GM18870 (cell line): ENCODE data around the gene DEFB115.
"Not testable (repeated sequence)": the region's sequence is repeated elsewhere in the genome, so short reads cannot be mapped to it uniquely, and the experiment has no call there.

Experiments
- ATAC-seq: cut with Tn5 transposase; IDR thresholded peaks from one replicate; pipeline ENCODE4 v1.9.1; 2021; ENCODE audit warnings: moderate library complexity; ENCODE audit not compliant: unreplicated experiment

DEFB115 gene, protein sequence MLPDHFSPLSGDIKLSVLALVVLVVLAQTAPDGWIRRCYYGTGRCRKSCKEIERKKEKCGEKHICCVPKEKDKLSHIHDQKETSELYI

DNA sequence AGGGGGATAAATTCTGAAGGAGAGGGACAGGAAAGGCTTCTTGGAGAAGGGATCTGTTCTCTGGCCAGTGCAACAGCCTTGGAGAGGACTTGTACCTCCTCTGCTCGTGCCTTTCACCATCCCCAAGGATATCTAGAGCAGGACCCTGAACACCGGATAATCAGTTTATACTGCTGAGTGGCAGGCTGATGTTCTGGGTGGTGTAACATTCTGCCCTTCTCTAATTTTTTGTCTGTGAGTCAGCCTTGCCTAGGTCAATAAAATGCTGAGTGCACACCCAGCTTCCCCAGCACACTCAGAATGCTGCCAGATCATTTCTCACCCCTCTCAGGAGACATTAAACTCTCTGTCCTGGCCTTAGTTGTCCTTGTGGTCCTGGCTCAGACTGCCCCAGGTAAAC is at the start of gene DEFB115:
Gene DEFB115, plus strand, starts transcription at position 301 of the 400 bp plus-strand sequence. Its CDS starts 0 bp downstream, at position 301.
- no peak for ATAC-seq

DNA sequence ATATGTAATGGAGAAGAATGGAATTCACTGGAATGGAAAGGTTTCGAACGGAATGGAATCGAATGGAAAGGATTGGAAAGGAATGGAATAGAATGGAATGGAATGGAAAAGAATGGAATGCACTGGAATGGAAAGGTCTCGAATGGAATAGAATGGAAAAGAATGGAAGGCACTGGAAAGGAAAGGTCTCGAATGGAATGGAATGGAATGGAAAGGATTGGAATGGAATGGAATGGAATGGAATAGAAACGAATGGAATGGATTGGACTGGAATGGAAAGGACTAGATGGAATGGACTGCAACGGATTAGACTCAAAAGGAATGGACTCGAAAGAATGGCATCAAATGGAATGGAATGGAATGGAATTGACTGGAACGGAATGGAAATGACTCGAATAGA is 20.5 kb upstream of the DEFB115 start:
- ATAC-seq: no peak

DNA sequence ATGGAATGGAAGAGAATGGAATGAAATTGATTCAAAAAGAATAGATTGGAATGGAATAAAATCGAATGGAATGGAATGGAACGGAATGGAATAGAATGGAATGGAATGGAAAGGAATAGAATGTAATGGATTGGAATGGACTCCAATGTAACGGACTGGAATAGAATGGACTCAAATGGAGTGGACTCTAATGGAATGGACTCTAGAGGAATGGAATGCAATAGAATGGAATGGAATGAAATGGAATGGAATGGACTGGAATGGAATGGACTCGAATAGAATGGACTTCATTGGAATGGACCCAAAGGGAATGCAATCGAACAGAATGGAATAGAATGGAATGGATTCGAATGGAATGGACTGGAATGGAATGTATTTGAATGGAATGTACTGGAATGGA is 19.7 kb upstream of the DEFB115 start:
- ATAC-seq: no peak

DNA sequence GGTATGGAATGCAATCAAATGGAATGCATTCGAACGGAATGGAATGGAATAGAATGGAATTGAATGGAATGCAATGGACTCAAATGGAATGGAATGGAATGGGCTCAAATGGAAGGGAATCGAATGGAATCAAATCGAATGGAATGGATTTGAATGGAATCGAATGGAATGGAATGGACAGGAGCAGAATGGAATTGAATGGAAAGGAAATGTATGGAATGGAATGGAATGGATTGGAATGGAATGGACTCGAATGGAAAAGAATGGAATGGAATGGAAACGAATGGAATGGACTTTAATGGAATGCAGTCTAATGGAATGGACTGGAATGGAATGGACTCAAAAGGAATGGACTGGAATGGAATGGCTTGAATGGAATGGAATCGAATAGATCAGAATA is 18.3 kb upstream of the DEFB115 start:
- no peak for ATAC-seq

DNA sequence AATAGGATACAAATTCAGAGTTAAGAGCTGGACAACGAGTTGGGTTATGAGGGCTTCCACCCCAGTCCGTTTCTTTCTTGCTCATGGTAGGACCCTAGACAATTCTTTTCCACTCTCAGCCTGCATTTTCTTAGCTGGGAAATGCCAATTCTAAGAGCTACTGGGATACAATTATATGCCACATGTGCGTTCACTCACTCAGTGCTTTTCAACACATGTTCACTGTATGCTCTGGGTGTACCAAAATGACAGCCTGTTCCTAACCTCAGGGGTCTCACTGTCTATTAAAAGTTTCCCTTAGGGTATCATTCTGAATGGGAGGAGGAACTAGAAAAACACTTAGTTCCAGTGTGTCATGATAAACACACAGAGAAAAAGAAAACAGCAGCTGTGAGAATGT is 505 bp upstream of the DEFB115 start:
- no peak for ATAC-seq

DNA sequence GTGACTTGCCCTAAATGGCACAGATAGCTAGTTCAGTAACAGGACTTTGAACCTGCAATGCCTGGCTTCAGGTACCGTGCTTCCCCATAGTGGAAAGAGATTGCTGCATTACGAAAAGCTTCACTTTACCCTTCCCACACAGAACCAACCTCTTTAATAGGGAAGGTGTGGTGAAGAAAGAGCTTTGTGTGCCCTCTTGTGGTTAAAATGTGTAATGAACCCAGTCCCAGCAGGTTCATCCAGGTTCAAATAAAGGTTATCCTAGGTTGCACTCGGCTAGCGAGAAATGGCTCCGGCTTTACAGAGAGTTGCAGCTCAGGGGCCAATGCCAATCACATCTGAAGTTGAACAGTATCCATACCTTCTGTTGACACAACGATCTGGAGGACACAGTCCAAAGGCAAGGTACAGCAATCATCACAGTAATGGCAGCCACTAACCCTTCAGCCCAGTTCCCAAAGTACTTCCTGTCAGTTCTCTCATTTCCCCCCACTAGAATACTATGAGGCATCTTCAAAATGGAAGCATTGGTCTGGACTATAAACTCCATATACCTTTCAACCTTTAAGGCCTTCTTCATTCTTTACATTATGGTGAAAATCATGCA is 3.0 kb downstream of the DEFB115 start:
- no peak for ATAC-seq

DNA sequence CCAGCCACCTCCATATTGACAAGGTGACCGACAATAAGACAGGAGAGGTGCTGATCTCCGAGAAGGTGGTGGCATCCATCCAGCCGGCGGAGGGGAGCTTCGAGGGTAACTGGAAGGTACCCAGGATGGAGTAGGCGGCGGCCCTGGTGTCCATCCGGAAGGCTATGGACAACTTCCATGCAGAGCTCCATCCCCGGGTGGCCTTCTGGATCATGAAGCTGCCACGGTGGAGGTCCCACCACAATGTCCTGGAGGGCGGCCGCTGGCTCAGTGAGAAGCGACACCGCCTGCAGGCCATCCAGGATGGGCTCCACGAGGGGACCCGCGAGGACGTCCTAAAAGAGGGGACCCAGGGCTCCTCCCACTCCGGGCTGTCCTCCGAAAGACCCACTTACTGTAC is 17.0 kb downstream of the DEFB115 start:
- no peak for ATAC-seq

DNA sequence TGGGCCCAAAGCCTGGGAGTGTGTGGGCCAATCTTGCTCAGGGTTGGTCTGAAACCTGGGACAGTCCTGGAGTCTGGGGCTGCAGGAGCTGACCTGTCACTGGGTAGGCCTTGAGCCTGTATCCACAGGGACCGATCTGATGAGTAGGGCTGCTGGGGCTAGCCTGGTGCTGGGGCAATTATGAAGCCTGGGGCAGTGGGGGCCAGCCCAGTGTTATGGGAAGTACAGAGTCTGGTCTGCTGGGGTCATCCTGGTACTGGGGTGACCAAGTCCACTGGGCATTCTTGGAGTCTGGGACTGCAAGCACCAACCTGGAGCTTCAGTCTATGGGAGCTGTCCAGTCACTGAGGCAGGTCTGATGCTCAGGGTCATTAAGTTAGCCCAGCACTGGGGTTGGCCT is 20.7 kb downstream of the DEFB115 start:
- no peak for ATAC-seq

DNA sequence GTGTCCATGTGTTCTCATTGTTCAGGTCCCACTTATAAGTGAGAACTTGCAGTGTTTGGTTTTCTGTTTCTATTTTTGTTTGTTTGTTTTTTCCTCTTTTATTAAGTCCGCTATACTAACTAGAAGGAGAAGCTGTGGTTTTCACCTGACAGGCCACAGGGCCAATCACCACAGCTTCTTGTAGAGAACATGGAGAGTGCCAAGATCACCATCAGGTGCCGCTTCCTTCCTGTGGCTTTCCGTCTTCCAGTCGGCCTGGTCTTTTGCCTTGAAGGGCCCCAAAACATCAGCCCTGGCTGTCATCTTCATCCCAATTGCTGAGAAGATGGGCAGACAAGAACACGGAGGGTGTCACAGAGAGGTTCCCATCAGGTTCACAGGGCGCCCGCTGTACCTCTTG is 27.5 kb downstream of the DEFB115 start:
- not testable (repeated sequence) for ATAC-seq

DNA sequence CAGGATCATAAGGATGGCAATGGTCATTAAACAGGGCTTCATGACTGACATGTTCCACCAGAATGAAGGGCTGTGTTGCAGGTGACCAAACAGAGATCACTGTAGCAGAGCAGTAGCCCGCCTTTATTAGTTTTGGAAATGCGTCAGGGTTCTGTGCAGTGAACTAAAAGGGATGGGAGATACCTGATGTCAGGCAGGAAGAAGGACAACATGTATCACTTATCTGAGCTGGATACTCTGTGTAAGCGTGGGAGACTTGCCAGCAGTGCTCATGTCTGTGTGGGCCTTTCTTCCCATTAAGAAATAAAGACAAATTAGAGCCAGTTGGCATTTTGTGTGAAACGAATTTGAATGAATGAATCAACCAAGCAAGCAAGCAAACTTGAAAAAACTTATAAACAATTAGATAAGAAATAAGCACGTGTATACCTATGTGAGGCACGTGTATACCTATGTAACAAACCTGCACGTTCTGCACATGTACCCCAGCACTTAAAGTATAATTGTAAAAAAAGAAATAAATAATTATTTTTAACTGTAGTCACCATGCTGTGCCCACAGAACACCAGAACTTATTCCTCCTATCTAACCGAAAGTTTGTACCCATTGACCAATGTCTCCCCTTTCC is 51.2 kb downstream of the DEFB115 start, which contains the start of gene DEFB116:
Gene DEFB116, minus strand, starts transcription at position 51 of the 628 bp plus-strand sequence. Its CDS starts 0 bp downstream, at position 51.
- no peak for ATAC-seq
